NB4 (cell line): Measurements from ENCODE around the gene WRNIP1.

ENCODE experiments used
- DNase-seq: peaks from one replicate; pipeline ENCODE4 v3.0.0; 2010; ENCODE audit warnings: low read depth
- H3K4me3 ChIP-seq: one replicate; pipeline ENCODE4 v1.5.1; 2011; ENCODE audit warnings: mild to moderate bottlenecking, low read depth, low read length, moderate library complexity
- MYC ChIP-seq: IDR thresholded peaks from 2 replicates; pipeline ENCODE4 v1.6.1; 2011; ENCODE audit warnings: low read depth, low read length
- POLR2A ChIP-seq: IDR thresholded peaks from 2 replicates; pipeline ENCODE4 v1.6.1; 2011; ENCODE audit warnings: mild to moderate bottlenecking; ENCODE audit not compliant: insufficient read length; ENCODE audit errors: extremely low read depth
- TF ChIP-seq, protein P1 (sequence below): IDR thresholded peaks from 2 replicates; pipeline ENCODE4 v1.6.1; 2011; ENCODE audit warnings: low read depth, low read length
- TF ChIP-seq, protein P2 (sequence below): IDR thresholded peaks from one replicate; pipeline ENCODE4 v1.5.1; 2012; ENCODE audit warnings: low read depth, low read length

WRNIP1 gene

DNA sequence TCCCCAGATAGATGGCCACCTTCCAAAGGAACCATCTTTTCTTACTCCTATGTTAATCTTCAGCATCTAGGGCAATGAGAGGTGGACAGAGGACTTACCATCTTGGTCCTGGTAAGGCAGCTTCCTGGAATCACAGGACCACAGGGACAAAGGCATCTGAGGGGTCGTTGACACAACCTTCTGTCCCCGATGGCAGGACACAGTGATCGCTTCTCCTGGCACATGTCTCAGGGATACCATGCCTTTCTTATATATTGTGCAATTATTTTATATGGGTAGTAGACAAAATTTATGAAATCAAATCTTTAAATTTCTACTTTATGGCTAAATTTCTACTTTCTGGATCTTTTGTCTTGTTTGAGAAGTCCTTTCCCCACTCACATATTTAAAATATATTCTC, 56.4 kb downstream of the WRNIP1 start:
- TF ChIP-seq, protein P1, sequence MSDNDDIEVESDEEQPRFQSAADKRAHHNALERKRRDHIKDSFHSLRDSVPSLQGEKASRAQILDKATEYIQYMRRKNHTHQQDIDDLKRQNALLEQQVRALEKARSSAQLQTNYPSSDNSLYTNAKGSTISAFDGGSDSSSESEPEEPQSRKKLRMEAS: no peak
- TF ChIP-seq MYC (no peak), POLR2A (no peak)
- TF ChIP-seq, protein P2, sequence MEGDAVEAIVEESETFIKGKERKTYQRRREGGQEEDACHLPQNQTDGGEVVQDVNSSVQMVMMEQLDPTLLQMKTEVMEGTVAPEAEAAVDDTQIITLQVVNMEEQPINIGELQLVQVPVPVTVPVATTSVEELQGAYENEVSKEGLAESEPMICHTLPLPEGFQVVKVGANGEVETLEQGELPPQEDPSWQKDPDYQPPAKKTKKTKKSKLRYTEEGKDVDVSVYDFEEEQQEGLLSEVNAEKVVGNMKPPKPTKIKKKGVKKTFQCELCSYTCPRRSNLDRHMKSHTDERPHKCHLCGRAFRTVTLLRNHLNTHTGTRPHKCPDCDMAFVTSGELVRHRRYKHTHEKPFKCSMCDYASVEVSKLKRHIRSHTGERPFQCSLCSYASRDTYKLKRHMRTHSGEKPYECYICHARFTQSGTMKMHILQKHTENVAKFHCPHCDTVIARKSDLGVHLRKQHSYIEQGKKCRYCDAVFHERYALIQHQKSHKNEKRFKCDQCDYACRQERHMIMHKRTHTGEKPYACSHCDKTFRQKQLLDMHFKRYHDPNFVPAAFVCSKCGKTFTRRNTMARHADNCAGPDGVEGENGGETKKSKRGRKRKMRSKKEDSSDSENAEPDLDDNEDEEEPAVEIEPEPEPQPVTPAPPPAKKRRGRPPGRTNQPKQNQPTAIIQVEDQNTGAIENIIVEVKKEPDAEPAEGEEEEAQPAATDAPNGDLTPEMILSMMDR: no peak
- DNase-seq: no peak

DNA sequence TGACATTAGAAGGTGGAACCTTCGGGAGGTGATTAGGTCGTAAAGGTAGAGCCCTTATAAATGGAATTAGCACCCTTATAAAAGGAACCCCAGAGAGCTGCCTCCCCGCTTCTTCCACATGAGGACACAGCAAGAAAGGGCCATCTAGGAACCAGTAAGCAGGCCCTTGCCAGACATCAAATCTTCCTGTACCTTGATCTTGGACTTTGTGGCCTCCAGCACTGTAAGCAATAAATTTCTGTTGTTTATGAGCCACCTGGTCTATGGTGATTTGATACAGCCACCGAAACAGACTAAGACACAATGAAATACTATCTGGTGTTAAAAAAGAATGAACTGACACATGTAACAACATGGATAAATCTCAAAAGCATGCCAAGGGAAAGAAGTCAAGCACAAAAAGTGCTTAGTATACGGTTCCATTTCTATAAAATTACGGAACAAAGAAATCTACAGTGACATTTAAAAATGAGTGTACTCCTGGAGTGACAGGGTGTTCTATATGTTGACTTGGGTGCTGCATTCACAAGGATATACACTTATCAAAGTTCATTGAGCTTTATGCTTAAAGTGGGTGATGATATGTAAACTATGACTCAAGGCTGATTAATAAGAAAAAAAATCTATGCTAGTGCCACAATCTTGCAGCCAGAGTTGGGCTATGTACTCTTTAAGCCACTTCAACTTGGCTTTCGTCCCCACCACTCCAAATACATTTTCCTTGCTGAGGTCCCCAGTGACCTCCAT, 58.1 kb downstream of the WRNIP1 start:
- DNase-seq: no peak
- no peak overlapping the region for H3K4me3 ChIP-seq
- TF ChIP-seq POLR2A (no peak), MYC (no peak)
- TF ChIP-seq, protein P1: no peak
- TF ChIP-seq, protein P2: no peak

More for the DNA sequence above, 56.4 kb downstream of the WRNIP1 start:
- H3K4me3 ChIP-seq: no peak overlapping the region

DNA sequence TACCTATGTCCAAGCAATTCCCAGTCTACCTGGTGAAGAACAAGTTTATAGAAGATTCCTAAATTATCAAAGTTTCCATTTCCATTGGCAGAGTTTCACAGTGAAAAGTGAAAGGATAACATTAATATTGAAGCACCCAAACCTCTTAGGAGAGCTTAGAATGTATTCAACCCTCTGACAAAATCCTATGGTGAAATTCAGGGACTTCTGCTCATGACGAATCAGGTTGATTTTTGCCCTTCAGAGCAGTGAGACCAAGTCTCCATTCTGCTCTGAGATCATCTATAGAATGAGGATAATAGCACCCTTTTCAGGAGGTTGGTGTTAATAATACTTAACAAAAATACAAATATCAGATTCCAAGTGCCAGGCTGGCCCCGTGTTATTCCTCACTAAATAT, 60.9 kb downstream of the WRNIP1 start:
- no peak overlapping the region for H3K4me3 ChIP-seq
- DNase-seq: no peak
- TF ChIP-seq POLR2A: no peak
- TF ChIP-seq, protein P1: no peak
- TF ChIP-seq, protein P2: no peak
- no peak for TF ChIP-seq MYC

DNA sequence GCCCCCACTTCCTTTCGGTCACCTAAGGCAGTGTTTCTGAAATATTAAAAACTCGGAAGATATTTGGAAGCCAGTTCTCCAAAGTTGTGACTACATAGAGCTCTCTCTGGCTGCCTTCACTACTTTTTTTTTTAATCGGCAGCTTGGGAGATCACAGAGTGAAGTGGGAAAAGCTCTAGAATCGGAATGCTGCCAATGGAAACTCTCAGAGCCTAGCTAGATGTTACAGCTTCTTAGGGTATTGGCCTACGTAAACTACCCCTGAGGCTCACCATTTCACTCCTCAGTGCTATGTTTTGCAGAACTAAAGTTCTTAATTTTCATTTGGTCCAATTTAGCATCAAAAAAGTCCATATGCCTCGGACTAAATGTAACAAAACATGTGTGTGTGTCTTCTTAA, 61.9 kb downstream of the WRNIP1 start:
- H3K4me3 ChIP-seq: no peak overlapping the region
- no peak for DNase-seq
- TF ChIP-seq, protein P2: no peak
- TF ChIP-seq POLR2A: no peak
- TF ChIP-seq, protein P1: no peak

DNA sequence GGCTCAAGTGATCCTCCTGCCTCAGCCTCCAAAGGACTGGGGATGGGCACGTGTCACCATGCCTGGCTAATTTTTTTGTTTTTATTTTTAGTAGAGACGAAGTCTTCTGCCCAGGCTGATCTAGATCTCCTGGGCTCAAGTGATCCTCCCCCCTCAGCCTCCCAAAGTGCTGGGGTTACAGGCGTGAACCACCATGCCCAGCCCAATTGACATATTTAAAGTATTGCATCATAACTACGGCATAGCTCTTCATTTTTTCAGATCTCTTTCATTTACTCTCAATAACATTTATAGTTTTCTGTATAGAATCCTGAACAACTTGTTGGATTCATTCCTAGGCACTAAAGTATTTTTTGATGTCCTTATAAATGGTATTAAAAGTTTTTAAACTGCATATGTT, 63.4 kb downstream of the WRNIP1 start:
- no peak for DNase-seq
- H3K4me3 ChIP-seq: no peak overlapping the region
- no peak for TF ChIP-seq MYC

DNA sequence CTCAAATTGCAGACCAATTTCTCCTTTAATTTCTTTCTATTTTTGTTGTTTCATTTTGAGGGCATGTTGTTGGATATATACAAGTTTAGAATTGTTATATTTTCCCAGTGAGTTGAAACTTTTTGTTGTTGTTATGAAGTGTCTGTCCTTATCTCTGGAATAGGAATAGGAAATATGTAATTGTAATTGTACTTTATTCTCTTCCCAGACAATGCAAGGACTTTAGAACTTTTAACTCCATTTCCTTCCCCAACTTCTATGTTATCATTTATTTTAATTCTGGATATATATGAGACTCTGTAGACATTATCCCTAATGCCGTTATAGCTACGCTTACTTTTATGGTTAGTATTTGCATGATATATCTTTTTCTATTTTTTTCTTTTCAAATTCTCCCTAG, 64.1 kb downstream of the WRNIP1 start:
- H3K4me3 ChIP-seq: no peak overlapping the region
- no peak for DNase-seq
- no peak for TF ChIP-seq MYC
- TF ChIP-seq, protein P2: no peak
